RWPE2 (cell line): ENCODE measurements around the gene PPP1R11.
"Not testable (repeated sequence)": the region's sequence is repeated elsewhere in the genome, so short reads cannot be mapped to it uniquely, and the experiment has no call there.

Experiments used
- ATAC-seq: fragments of 200-7000 bp; cut with Tn5 transposase; 3 replicates; pipeline ENCODE4 v1.9.1; 2021; ENCODE audit warnings: low read depth
- DNase-seq: peaks from one replicate; pipeline ENCODE4 v3.0.0-alpha.2; 2020; ENCODE audit warnings: low spot score
- H3K27ac ChIP-seq: fragments of 450-650 bp; 2 replicates; pipeline ENCODE4 v1.5.1; 2017; ENCODE audit warnings: mild to moderate bottlenecking; ENCODE audit not compliant: poor library complexity, severe bottlenecking
- H3K27me3 ChIP-seq: fragments of 250-450 bp; sonication (Bioruptor Pico); 2 replicates; pipeline ENCODE4 v1.5.1; 2021; ENCODE audit warnings: mild to moderate bottlenecking, moderate library complexity; ENCODE audit not compliant: insufficient read depth, poor library complexity, severe bottlenecking
- H3K36me3 ChIP-seq: fragments of 250-450 bp; sonication (Bioruptor Pico); 2 replicates; pipeline ENCODE4 v1.5.1; 2020; ENCODE audit warnings: low read depth, mild to moderate bottlenecking, moderate library complexity
- H3K4me1 ChIP-seq: fragments of 250-450 bp; sonication (Bioruptor Pico); 2 replicates; pipeline ENCODE4 v1.5.1; 2021; ENCODE audit warnings: mild to moderate bottlenecking, moderate library complexity; ENCODE audit not compliant: insufficient read depth, poor library complexity, severe bottlenecking
- H3K4me3 ChIP-seq: fragments of 250-450 bp; sonication (Bioruptor Pico); 2 replicates; pipeline ENCODE4 v1.5.1; 2021; ENCODE audit warnings: mild to moderate bottlenecking, moderate library complexity; ENCODE audit not compliant: severe bottlenecking
- H3K9me3 ChIP-seq: fragments of 250-450 bp; sonication (Bioruptor Pico); 2 replicates; pipeline ENCODE4 v1.5.1; 2021; ENCODE audit warnings: mild to moderate bottlenecking, moderate library complexity; ENCODE audit not compliant: severe bottlenecking
- CTCF ChIP-seq: fragments of 450-650 bp; IDR thresholded peaks from one replicate; pipeline ENCODE4 v1.5.1; 2017; ENCODE audit warnings: mild to moderate bottlenecking, moderate library complexity; ENCODE audit not compliant: poor library complexity, severe bottlenecking

PPP1R11 gene, protein sequence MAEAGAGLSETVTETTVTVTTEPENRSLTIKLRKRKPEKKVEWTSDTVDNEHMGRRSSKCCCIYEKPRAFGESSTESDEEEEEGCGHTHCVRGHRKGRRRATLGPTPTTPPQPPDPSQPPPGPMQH

DNA sequence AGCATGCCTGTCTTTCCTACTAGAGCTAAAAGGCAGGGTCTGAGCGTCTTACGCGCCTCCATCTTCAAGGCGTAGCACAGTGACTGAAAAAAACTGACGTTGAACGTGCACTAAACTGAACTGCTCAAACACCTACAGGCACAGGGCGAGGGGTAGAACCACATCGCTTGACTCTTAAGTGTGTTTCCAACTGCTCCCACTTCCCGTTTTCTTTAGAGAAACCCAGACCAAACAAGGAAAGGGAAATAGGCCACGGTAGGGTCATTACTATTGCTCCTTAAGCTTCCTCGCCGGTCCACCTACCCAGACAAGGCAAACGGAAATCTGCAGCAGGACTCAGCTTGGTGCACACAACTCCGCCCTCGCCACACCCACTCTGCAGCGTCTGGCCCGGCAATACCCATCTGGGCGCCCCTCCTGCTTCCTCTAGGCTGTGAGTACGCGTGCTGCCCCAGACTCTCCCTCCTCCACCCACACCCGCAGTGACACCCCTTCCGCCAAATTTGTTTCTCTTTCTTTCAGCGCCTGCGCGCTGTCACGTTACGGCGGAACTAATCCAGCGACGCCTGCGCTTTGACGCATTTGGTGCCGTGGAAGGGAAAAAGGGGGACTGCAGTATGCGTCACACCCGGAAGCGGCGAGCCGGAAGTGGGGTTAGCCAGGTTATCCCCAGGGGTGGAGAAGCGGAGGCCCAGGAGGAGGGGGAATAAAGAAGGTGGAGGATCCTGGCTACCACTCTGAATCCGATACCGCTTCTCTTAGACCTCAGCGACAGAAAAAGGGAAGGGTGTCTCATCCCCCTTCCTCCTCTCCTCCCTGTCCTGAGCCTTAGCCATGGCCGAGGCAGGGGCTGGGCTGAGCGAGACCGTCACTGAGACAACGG, at the start of gene PPP1R11:
TSS of gene PPP1R11 (plus strand) at position 622 of the 883 bp plus-strand sequence. CDS start at position 835, 213 bp downstream.
- peaks cover 10% of the 10 kb centered on the region for H3K4me1 ChIP-seq
- H3K4me3 ChIP-seq: peak within 1 kb of the TSS; percentile 46
- peak; percentile 99 for DNase-seq
- no peaks in the 10 kb centered on the region for H3K9me3 ChIP-seq
- peak within 1 kb of the TSS; percentile 64 for H3K27ac ChIP-seq
- no peaks in the 10 kb centered on the region for H3K27me3 ChIP-seq
- peak; percentile 97 for ATAC-seq
- TF ChIP-seq CTCF: no peak
- peaks cover 30% of the 10 kb centered on the region for H3K36me3 ChIP-seq

GRCh38 chr6:30019819-30020218, 47.2 kb upstream of the PPP1R11 start:
- Histone ChIP-seq H3K27ac (no peak overlapping the region), H3K27me3 (no peaks in the 10 kb centered on the region), H3K4me1 (no peaks in the 10 kb centered on the region), H3K4me3 (no peak overlapping the region), H3K36me3 (no peaks in the 10 kb centered on the region), H3K9me3 (no peaks in the 10 kb centered on the region)
- ATAC-seq: no peak
- no peak for DNase-seq
- TF ChIP-seq CTCF: no peak

- no peak overlapping the region for H3K4me3 ChIP-seq
Measured at GRCh38 chr6:30020626-30021025, 46.4 kb upstream of the PPP1R11 start.

GRCh38 chr6:30022189-30022588, 44.8 kb upstream of the PPP1R11 start:
- ATAC-seq (no peak), DNase-seq (no peak)
- H3K9me3 ChIP-seq: no peaks in the 10 kb centered on the region
- H3K4me3 ChIP-seq: no peak overlapping the region
- no peak for TF ChIP-seq CTCF
- H3K36me3 ChIP-seq: no peaks in the 10 kb centered on the region
- no peaks in the 10 kb centered on the region for H3K27me3 ChIP-seq
- H3K27ac ChIP-seq: no peak overlapping the region
- H3K4me1 ChIP-seq: no peaks in the 10 kb centered on the region

More at GRCh38 chr6:30020626-30021025, 46.4 kb upstream of the PPP1R11 start:
- Histone ChIP-seq H3K27me3 (no peaks in the 10 kb centered on the region), H3K36me3 (no peaks in the 10 kb centered on the region), H3K27ac (no peak overlapping the region), H3K4me1 (no peaks in the 10 kb centered on the region), H3K9me3 (no peaks in the 10 kb centered on the region)
- ATAC-seq (no peak), DNase-seq (no peak)
- TF ChIP-seq CTCF: no peak

DNA sequence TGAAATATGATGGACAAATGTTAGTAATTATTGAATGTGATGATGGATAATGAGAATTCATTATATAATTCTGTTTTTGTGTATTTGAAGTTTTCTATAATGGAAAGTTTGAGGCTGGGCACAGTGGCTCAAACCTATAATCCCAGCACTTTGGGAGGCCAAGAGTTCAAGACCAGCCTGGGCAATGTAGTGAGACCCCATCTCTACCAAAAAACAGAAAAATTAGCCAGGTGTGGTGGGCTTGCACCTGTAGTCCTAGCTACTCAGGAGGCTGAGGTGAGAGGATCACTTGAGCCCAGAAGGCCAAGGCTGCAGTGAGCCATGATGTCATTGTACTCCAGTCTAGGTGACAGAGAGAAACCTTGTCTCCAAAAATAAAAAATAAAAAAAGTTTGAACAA, 44.3 kb upstream of the PPP1R11 start:
- ATAC-seq, DNase-seq, H3K27me3 ChIP-seq, H3K36me3 ChIP-seq, H3K4me1 ChIP-seq, H3K9me3 ChIP-seq, H3K27ac ChIP-seq, H3K4me3 ChIP-seq: not testable (repeated sequence)
